WTC11 (cell line): ENCODE data around the gene VASN.

ENCODE experiments used
- ATF2 ChIP-seq: sonication (generic); formaldehyde crosslinking; IDR thresholded peaks from 2 replicates; pipeline ENCODE4 v1.8.1; 2022; ENCODE audit warnings: low read depth, missing genetic modification reagents, borderline replicate concordance
- CDX4 ChIP-seq: fragments of 250-450 bp; sonication (Bioruptor Pico); IDR thresholded peaks from 2 replicates; pipeline ENCODE4 v1.9.0; 2021; ENCODE audit warnings: moderate library complexity, mild to moderate bottlenecking, inconsistent platforms, borderline replicate concordance
- CREB1 ChIP-seq: sonication (generic); formaldehyde crosslinking; IDR thresholded peaks from 2 replicates; pipeline ENCODE4 v1.8.0; 2023; ENCODE audit warnings: mild to moderate bottlenecking, missing genetic modification reagents
- CTCF ChIP-seq: fragments of 200-600 bp; IDR thresholded peaks from 2 replicates; pipeline ENCODE4 v1.8.0; 2022; ENCODE audit warnings: antibody characterized with exemption
- ESRRA ChIP-seq: sonication (generic); formaldehyde crosslinking; IDR thresholded peaks from 2 replicates; pipeline ENCODE4 v1.8.1; 2022; ENCODE audit warnings: mild to moderate bottlenecking, missing genetic modification reagents, borderline replicate concordance
- JUN ChIP-seq: sonication (generic); formaldehyde crosslinking; IDR thresholded peaks from 2 replicates; pipeline ENCODE4 v1.8.0; 2023; ENCODE audit warnings: mild to moderate bottlenecking, missing genetic modification reagents
- MAX ChIP-seq: sonication (generic); formaldehyde crosslinking; IDR thresholded peaks from 2 replicates; pipeline ENCODE4 v1.8.0; 2022; ENCODE audit warnings: mild to moderate bottlenecking, missing genetic modification reagents
- NR2C2 ChIP-seq: sonication (generic); formaldehyde crosslinking; IDR thresholded peaks from 2 replicates; pipeline ENCODE4 v1.8.0; 2022; ENCODE audit warnings: mild to moderate bottlenecking, missing genetic modification reagents
- TCF7 ChIP-seq: sonication (generic); formaldehyde crosslinking; IDR thresholded peaks from 2 replicates; pipeline ENCODE4 v1.8.0; 2022; ENCODE audit warnings: mild to moderate bottlenecking, low read depth, missing genetic modification reagents, moderate library complexity
- TEAD4 ChIP-seq: sonication (generic); formaldehyde crosslinking; IDR thresholded peaks from 2 replicates; pipeline ENCODE4 v1.8.0; 2022; ENCODE audit warnings: mild to moderate bottlenecking, missing genetic modification reagents
- ZBTB21 ChIP-seq: sonication (generic); formaldehyde crosslinking; IDR thresholded peaks from 2 replicates; pipeline ENCODE4 v1.8.1; 2023; ENCODE audit warnings: mild to moderate bottlenecking, missing genetic modification reagents, borderline replicate concordance
- ZNF263 ChIP-seq: sonication (generic); formaldehyde crosslinking; IDR thresholded peaks from 2 replicates; pipeline ENCODE4 v1.8.1; 2022; ENCODE audit warnings: low read depth, mild to moderate bottlenecking, moderate library complexity, missing genetic modification reagents
- ZNF425 ChIP-seq: fragments of 250-450 bp; sonication (Bioruptor Pico); conservative IDR thresholded peaks from 2 replicates; pipeline ENCODE4 v1.9.0; 2021; ENCODE audit warnings: mild to moderate bottlenecking
- ZNF512 ChIP-seq: sonication (generic); formaldehyde crosslinking; IDR thresholded peaks from 2 replicates; pipeline ENCODE4 v1.8.1; 2022; ENCODE audit warnings: missing genetic modification reagents, borderline replicate concordance

- TF ChIP-seq CTCF, result no peak
- TF ChIP-seq TEAD4, result no peak
- no peak for TF ChIP-seq TCF7 (CRISPR knock-in tag)
- no peak for TF ChIP-seq JUN
- TF ChIP-seq ATF2 (CRISPR knock-in tag), result no peak
- no peak for TF ChIP-seq ESRRA (CRISPR knock-in tag)
- no peak for TF ChIP-seq CREB1 (CRISPR knock-in tag)
- TF ChIP-seq ZNF263, result no peak
- TF ChIP-seq ZBTB21 (CRISPR knock-in tag), result no peak
- TF ChIP-seq CDX4 (CRISPR knock-in tag), result no peak
- no peak for TF ChIP-seq MAX (CRISPR knock-in tag)
- no peak for TF ChIP-seq ZNF425 (CRISPR knock-in tag)
- no peak for TF ChIP-seq NR2C2
- no peak for TF ChIP-seq ZNF512 (CRISPR knock-in tag)
These were observed 11.2 kb downstream of the VASN start for GRCh38 chr16:4382795-4383357.
